ENCODE measurements around the gene ASB7.

Gene ASB7, protein sequence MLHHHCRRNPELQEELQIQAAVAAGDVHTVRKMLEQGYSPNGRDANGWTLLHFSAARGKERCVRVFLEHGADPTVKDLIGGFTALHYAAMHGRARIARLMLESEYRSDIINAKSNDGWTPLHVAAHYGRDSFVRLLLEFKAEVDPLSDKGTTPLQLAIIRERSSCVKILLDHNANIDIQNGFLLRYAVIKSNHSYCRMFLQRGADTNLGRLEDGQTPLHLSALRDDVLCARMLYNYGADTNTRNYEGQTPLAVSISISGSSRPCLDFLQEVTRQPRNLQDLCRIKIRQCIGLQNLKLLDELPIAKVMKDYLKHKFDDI

DNA sequence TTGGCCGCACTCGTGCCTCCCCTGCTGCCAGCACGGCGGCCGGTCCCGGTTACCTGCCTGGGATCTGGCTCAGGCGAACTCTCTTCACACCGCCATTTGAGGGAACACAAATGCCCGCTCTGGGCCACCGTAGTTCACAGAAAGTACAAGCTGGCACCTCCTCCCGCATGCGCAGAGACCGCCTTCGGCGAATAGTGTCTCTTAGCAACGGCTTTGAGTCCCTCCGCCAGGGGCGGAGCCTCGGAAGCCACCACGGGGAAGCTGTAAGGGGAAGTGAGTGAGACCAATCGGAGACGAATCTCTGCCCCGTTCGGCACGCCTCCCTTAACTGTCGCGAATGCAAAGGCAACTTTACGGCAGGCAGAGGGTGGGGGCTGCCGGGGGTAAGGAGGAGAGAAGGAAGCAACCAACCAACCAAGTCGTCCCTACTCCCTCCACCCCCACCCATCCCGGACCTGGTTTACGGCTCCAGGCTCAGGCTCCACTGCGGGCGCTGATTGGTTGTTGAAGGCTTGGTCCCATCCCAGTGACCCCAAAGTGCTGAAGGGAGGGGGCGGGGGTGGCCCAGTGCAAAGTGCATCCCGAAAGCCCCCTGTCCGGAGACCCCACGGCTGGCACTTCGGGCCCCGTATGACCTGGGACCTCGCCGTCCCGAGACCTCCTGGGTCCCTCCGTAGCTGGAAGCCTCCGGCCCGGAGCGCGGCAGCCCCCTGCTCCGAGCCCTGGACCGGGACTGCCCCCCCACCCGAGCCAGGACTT lies at the start of gene ASB7, which contains the start of gene LINS1:
Gene ASB7 (plus strand): TSS at position 526 of the 759 bp plus-strand sequence. CDS start 9,628 bp downstream, outside the sequence.
Gene LINS1 (minus strand): TSS at position 121 of the 759 bp plus-strand sequence. CDS start 21,342 bp downstream, outside the sequence.
- TF ChIP-seq, protein P1, sequence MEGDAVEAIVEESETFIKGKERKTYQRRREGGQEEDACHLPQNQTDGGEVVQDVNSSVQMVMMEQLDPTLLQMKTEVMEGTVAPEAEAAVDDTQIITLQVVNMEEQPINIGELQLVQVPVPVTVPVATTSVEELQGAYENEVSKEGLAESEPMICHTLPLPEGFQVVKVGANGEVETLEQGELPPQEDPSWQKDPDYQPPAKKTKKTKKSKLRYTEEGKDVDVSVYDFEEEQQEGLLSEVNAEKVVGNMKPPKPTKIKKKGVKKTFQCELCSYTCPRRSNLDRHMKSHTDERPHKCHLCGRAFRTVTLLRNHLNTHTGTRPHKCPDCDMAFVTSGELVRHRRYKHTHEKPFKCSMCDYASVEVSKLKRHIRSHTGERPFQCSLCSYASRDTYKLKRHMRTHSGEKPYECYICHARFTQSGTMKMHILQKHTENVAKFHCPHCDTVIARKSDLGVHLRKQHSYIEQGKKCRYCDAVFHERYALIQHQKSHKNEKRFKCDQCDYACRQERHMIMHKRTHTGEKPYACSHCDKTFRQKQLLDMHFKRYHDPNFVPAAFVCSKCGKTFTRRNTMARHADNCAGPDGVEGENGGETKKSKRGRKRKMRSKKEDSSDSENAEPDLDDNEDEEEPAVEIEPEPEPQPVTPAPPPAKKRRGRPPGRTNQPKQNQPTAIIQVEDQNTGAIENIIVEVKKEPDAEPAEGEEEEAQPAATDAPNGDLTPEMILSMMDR (IDR thresholded peaks at IDR 0.05; ENCODE audit: low read depth, low read length): no peak
- DNase-seq (ENCODE audit: low read depth, low spot score): peak; percentile 100
- in situ Hi-C loops (cut with HindIII; ENCODE audit: low sequenced_read_pairs): no loop called here
- peak within 1 kb of the TSS; percentile 99 for H3K4me3 ChIP-seq (ENCODE audit: low read depth, low read length)

DNA sequence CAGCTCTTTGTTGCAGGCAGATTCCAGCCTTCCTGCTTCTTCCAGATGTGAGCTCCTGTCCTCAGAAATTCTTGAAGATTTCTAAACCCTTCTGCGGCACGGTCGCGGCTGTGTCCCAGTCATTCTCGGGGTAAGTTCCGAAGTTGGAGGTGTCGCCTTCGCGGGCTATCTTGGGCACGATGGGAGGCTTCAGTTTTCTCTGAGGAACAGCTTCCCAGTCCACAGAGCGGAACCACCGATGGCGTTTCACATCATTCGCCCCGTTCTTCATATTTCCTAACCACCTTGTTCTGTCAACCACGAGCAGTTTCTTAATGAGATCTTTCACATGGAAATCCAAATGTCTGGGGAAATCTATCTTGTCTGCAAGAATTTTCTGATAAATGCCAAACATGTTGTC lies 48.9 kb upstream of the ASB7 start:
- no peak overlapping the region for H3K4me3 ChIP-seq (ENCODE audit: low read depth, low read length)
- in situ Hi-C loops (cut with HindIII; ENCODE audit: low sequenced_read_pairs): no loop called here
- DNase-seq (ENCODE audit: low read depth, low spot score): no peak
- TF ChIP-seq, protein P1 (IDR thresholded peaks at IDR 0.05; ENCODE audit: low read depth, low read length): no peak

GRCh38 chr15:100558771-100559254 lies 43.6 kb upstream of the ASB7 start:
- H3K4me3 ChIP-seq (ENCODE audit: low read depth, low read length): no peak overlapping the region
- DNase-seq (ENCODE audit: low read depth, low spot score): no peak
- TF ChIP-seq, protein P1 (IDR thresholded peaks at IDR 0.05; ENCODE audit: low read depth, low read length): no peak
- in situ Hi-C loops (cut with HindIII; ENCODE audit: low sequenced_read_pairs): no loop called here

GRCh38 chr15:100559330-100559729 lies 43.1 kb upstream of the ASB7 start:
- in situ Hi-C loops (cut with HindIII; ENCODE audit: low sequenced_read_pairs): no loop called here
- TF ChIP-seq, protein P1 (IDR thresholded peaks at IDR 0.05; ENCODE audit: low read depth, low read length): no peak
- DNase-seq (ENCODE audit: low read depth, low spot score): peak; percentile 5
- H3K4me3 ChIP-seq (ENCODE audit: low read depth, low read length): no peak overlapping the region

DNA sequence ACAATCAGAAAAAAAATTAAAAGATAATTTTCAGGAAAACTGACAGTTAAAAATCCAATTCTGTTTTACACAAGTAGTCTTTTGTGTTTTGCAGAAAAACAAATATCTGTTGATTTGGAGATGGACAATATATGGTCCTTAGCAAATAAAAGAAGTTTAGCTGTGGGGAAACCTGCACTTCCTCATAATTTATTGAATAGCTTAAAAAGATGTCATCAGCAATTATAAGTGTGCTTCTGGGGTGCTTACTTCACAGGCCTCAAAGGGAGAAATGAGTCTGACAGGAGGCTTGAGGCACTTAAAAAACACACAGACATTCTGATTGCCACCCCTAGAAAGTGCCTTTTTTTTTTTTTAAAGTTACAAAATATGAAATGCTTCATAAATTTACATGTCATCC lies 42.1 kb upstream of the ASB7 start:
- TF ChIP-seq, protein P1 (IDR thresholded peaks at IDR 0.05; ENCODE audit: low read depth, low read length): no peak
- no peak overlapping the region for H3K4me3 ChIP-seq (ENCODE audit: low read depth, low read length)
- in situ Hi-C loops (cut with HindIII; ENCODE audit: low sequenced_read_pairs): no loop called here
- no peak for DNase-seq (ENCODE audit: low read depth, low spot score)

DNA sequence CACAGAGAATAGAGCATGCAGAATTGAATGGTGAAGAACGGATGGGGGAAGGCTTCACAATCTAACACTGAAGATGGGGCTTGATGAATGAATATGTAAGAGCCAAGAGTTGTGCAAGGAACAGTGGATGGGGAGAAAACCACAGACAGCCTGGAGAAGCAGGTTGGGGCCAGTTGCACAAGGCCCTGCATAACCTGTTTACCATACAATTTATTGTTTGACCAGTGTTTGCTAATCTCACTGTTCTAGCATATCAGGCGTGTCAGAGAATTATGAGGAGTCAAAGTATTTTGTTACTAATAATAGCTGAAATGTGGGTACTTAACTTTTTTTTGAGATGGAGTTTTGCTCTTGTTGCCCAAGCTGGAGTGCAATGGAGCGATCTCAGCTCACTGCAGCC lies 36.8 kb upstream of the ASB7 start:
- TF ChIP-seq, protein P1 (IDR thresholded peaks at IDR 0.05; ENCODE audit: low read depth, low read length): no peak

More for the DNA sequence above, 36.8 kb upstream of the ASB7 start:
- no peak for DNase-seq (ENCODE audit: low read depth, low spot score)
- H3K4me3 ChIP-seq (ENCODE audit: low read depth, low read length): no peak overlapping the region
- in situ Hi-C loops (cut with HindIII; ENCODE audit: low sequenced_read_pairs): no loop called here
